Mesenchymal stem cell (in vitro differentiated cells and primary cell): ENCODE data around the gene COQ8A.

Experiments
- DNase-seq: peaks from one replicate; pipeline ENCODE4 v3.0.0-alpha.2; 2013
- H2AFZ ChIP-seq: one replicate; pipeline ENCODE4 v1.6.1; 2013; ENCODE audit warnings: low read depth, mild to moderate bottlenecking, control low read depth, inconsistent platforms, low read length, moderate library complexity
- H2AK5ac ChIP-seq: 2 replicates; pipeline ENCODE4 v1.6.1; 2013; ENCODE audit warnings: low read length, moderate library complexity, mild to moderate bottlenecking, inconsistent platforms; ENCODE audit not compliant: severe bottlenecking
- H2BK120ac ChIP-seq: one replicate; pipeline ENCODE4 v1.6.1; 2013; ENCODE audit warnings: low read depth, mild to moderate bottlenecking, inconsistent platforms, low read length, moderate library complexity
- H2BK12ac ChIP-seq, 2 experiments: one replicate each; pipeline ENCODE4 v1.6.1; 2013; ENCODE audit warnings: inconsistent platforms in 2 of 2, low read length in 2 of 2, mild to moderate bottlenecking in 2 of 2, moderate library complexity in 2 of 2, control low read depth in 1 of 2
- H2BK15ac ChIP-seq: one replicate; pipeline ENCODE4 v1.6.1; 2013; ENCODE audit warnings: mild to moderate bottlenecking, low read depth, inconsistent platforms; ENCODE audit not compliant: poor library complexity, severe bottlenecking
- H2BK5ac ChIP-seq: 2 replicates; pipeline ENCODE4 v1.6.1; 2013; ENCODE audit warnings: low read depth, mild to moderate bottlenecking, low read length, control low read depth, inconsistent platforms; ENCODE audit not compliant: poor library complexity, severe bottlenecking
- H3K14ac ChIP-seq, 2 experiments: one replicate each; pipeline ENCODE4 v1.6.1; 2013; ENCODE audit warnings: inconsistent platforms in 2 of 2, low read length in 2 of 2, control low read depth in 1 of 2, mild to moderate bottlenecking in 1 of 2, moderate library complexity in 1 of 2
- H3K18ac ChIP-seq, 2 experiments: one replicate each; pipeline ENCODE4 v1.6.1; 2013; ENCODE audit warnings: inconsistent platforms in 2 of 2, low read length in 2 of 2, control low read depth in 1 of 2, low read depth in 1 of 2, mild to moderate bottlenecking in 1 of 2
- H3K23ac ChIP-seq, 2 experiments: one replicate each; pipeline ENCODE4 v1.6.1; 2013; ENCODE audit warnings: inconsistent platforms in 2 of 2, low read length in 2 of 2, mild to moderate bottlenecking in 2 of 2, moderate library complexity in 2 of 2, control low read depth in 1 of 2
- H3K27ac ChIP-seq: 2 replicates; pipeline ENCODE4 v1.5.1; 2013; ENCODE audit warnings: mild to moderate bottlenecking, moderate library complexity, low read length, control low read depth, inconsistent platforms; ENCODE audit not compliant: poor library complexity, severe bottlenecking
- H3K27me3 ChIP-seq, 2 experiments: 2 replicates each; pipeline versions ENCODE4 v1.6.1 to v1.7.0; 2013; ENCODE audit warnings: low read length in 2 of 2, mild to moderate bottlenecking in 2 of 2, moderate library complexity in 2 of 2, control low read depth in 1 of 2, inconsistent platforms in 1 of 2; ENCODE audit not compliant: control insufficient read depth in 1 of 2, insufficient read depth in 1 of 2
- H3K36me3 ChIP-seq, 2 experiments: 2 replicates each; pipeline versions ENCODE4 v1.6.1 to v1.7.0; 2013; ENCODE audit warnings: low read length in 2 of 2, control low read depth in 1 of 2, inconsistent platforms in 1 of 2, low read depth in 1 of 2, mild to moderate bottlenecking in 1 of 2; ENCODE audit not compliant: insufficient read depth in 2 of 2, control insufficient read depth in 1 of 2
- H3K4ac ChIP-seq, 2 experiments: one replicate each; pipeline ENCODE4 v1.6.1; 2013; ENCODE audit warnings: inconsistent platforms in 2 of 2, low read length in 2 of 2, mild to moderate bottlenecking in 2 of 2, moderate library complexity in 2 of 2, control low read depth in 1 of 2, low read depth in 1 of 2
- H3K4me1 ChIP-seq: 2 replicates; pipeline ENCODE4 v1.6.1; 2013; ENCODE audit warnings: low read depth, low read length, control low read depth; ENCODE audit not compliant: control insufficient read depth, insufficient read depth
- H3K4me2 ChIP-seq: 2 replicates; pipeline ENCODE4 v1.6.1; 2013; ENCODE audit warnings: low read length, mild to moderate bottlenecking, inconsistent platforms; ENCODE audit not compliant: poor library complexity, severe bottlenecking
- H3K4me3 ChIP-seq, 2 experiments: 2 replicates each; pipeline versions ENCODE4 v1.5.1 to v1.7.0; 2013; ENCODE audit warnings: low read length in 2 of 2, mild to moderate bottlenecking in 2 of 2, control low read depth in 1 of 2, low read depth in 1 of 2; ENCODE audit not compliant: insufficient read depth in 1 of 2
- H3K79me1 ChIP-seq: replicated peaks from 2 replicates; pipeline ENCODE4 v1.6.1; 2013; ENCODE audit warnings: mild to moderate bottlenecking, control low read depth, low read length, inconsistent platforms; ENCODE audit not compliant: poor library complexity, severe bottlenecking
- H3K9ac ChIP-seq: 2 replicates; pipeline ENCODE4 v1.7.0; 2013; ENCODE audit warnings: mild to moderate bottlenecking, low read length, moderate library complexity
- H3K9me3 ChIP-seq: 2 replicates; pipeline ENCODE4 v1.7.0; 2013; ENCODE audit warnings: mild to moderate bottlenecking, low read length; ENCODE audit not compliant: control insufficient read depth
- H4K8ac ChIP-seq: one replicate; pipeline ENCODE4 v1.6.1; 2013; ENCODE audit warnings: inconsistent platforms, mild to moderate bottlenecking, low read length, moderate library complexity
- H4K91ac ChIP-seq: one replicate; pipeline ENCODE4 v1.6.1; 2013; ENCODE audit warnings: mild to moderate bottlenecking, low read length, inconsistent platforms
- WGBS: methylation state at CpG from one replicate; pipeline ENCODE4 v1.1.7; 2013; ENCODE audit warnings: mixed read lengths; 5-methylcytosine and 5-hydroxymethylcytosine counted together

The COQ8A gene

GRCh38 chr1:226943927-226944326 lies 3.8 kb downstream of the COQ8A start:
- no peak overlapping the region for H4K8ac ChIP-seq
- H2BK12ac ChIP-seq, result no peak overlapping the region
- no peak overlapping the region for H3K4me2 ChIP-seq
- no peak overlapping the region for H2BK120ac ChIP-seq
- H4K91ac ChIP-seq, result no peak overlapping the region
- DNase-seq, result no peak
- H3K23ac ChIP-seq, result peak overlapping the region in 1 of 2 experiments; percentile 11
- H3K27me3 ChIP-seq, result no peaks in the 10 kb centered on the region
- no peak overlapping the region for H3K4ac ChIP-seq
- H3K18ac ChIP-seq, result no peak overlapping the region
- H2AFZ ChIP-seq, result no peak overlapping the region
- 74% methylated on average over 2 of the region's 2 CpGs for WGBS
- H3K4me1 ChIP-seq, result peaks cover 10% of the 10 kb centered on the region
- no peaks in the 10 kb centered on the region for H3K9me3 ChIP-seq
- H3K9ac ChIP-seq, result no peak overlapping the region
- H2AK5ac ChIP-seq, result no peak overlapping the region
- H3K4me3 ChIP-seq, result no peak overlapping the region
- no peak overlapping the region for H2BK15ac ChIP-seq
- no peak overlapping the region for H2BK5ac ChIP-seq
- H3K36me3 ChIP-seq, result no peaks in the 10 kb centered on the region
- H3K79me1 ChIP-seq, result peaks cover 28% of the 10 kb centered on the region
- no peak overlapping the region for H3K27ac ChIP-seq
- no peak overlapping the region for H3K14ac ChIP-seq

GRCh38 chr1:226945106-226945857 lies 5.2 kb downstream of the COQ8A start:
- WGBS, result 79% methylated on average over 19 of the region's 19 CpGs
- H3K4me2 ChIP-seq, result no peak overlapping the region
- no peak for DNase-seq

GRCh38 chr1:226945858-226946245 lies 5.8 kb downstream of the COQ8A start:
- Histone ChIP-seq H2BK12ac (no peak overlapping the region), H3K9ac (no peak overlapping the region), H2BK5ac (no peak overlapping the region), H3K14ac (no peak overlapping the region), H2BK15ac (no peak overlapping the region), H3K27me3 (no peaks in the 10 kb centered on the region), H3K9me3 (no peaks in the 10 kb centered on the region), H2BK120ac (no peak overlapping the region), H3K18ac (no peak overlapping the region), H3K27ac (no peak overlapping the region), H4K8ac (no peak overlapping the region), H4K91ac (no peak overlapping the region), H3K4ac (no peak overlapping the region), H3K4me2 (no peak overlapping the region), H3K23ac (no peak overlapping the region), H3K79me1 (peaks cover 27% of the 10 kb centered on the region), H3K4me1 (peaks cover 7% of the 10 kb centered on the region), H2AK5ac (no peak overlapping the region), H3K36me3 (peaks cover 0 to under 1% of the 10 kb centered on the region in 2 experiments), H2AFZ (no peak overlapping the region), H3K4me3 (no peak overlapping the region)
- WGBS, result 87% methylated on average over 8 of the region's 8 CpGs
- DNase-seq, result no peak

More at GRCh38 chr1:226945106-226945857, 5.2 kb downstream of the COQ8A start:
- Histone ChIP-seq H3K9me3 (no peaks in the 10 kb centered on the region), H3K18ac (no peak overlapping the region), H2AK5ac (no peak overlapping the region), H2BK5ac (no peak overlapping the region), H3K36me3 (no peaks in the 10 kb centered on the region), H3K4me1 (peaks cover 10% of the 10 kb centered on the region), H3K4ac (no peak overlapping the region), H3K4me3 (no peak overlapping the region), H4K91ac (no peak overlapping the region), H3K14ac (no peak overlapping the region), H3K79me1 (peaks cover 31% of the 10 kb centered on the region), H3K27me3 (no peaks in the 10 kb centered on the region), H2BK15ac (no peak overlapping the region), H3K9ac (no peak overlapping the region), H2BK12ac (no peak overlapping the region), H2AFZ (no peak overlapping the region), H3K27ac (no peak overlapping the region), H2BK120ac (no peak overlapping the region), H3K23ac (no peak overlapping the region), H4K8ac (no peak overlapping the region)

- H3K23ac ChIP-seq, result no peak overlapping the region
- H3K9ac ChIP-seq, result no peak overlapping the region
- H2BK120ac ChIP-seq, result no peak overlapping the region
- no peak overlapping the region for H3K4me3 ChIP-seq
- H4K8ac ChIP-seq, result no peak overlapping the region
- no peak overlapping the region for H3K4me2 ChIP-seq
- no peaks in the 10 kb centered on the region for H3K27me3 ChIP-seq
- no peak overlapping the region for H2AFZ ChIP-seq
- no peak overlapping the region for H3K4ac ChIP-seq
- no peak overlapping the region for H3K18ac ChIP-seq
- WGBS, result 96% methylated on average over 9 of the region's 9 CpGs
- H3K36me3 ChIP-seq, result peaks cover 0 to 4% of the 10 kb centered on the region in 2 experiments
- no peak overlapping the region for H3K14ac ChIP-seq
- no peak overlapping the region for H2BK12ac ChIP-seq
- H2BK5ac ChIP-seq, result no peak overlapping the region
- H4K91ac ChIP-seq, result no peak overlapping the region
- no peak overlapping the region for H2AK5ac ChIP-seq
- no peaks in the 10 kb centered on the region for H3K9me3 ChIP-seq
- H2BK15ac ChIP-seq, result no peak overlapping the region
- H3K79me1 ChIP-seq, result peaks cover 25% of the 10 kb centered on the region
- DNase-seq, result no peak
- H3K27ac ChIP-seq, result no peak overlapping the region
- H3K4me1 ChIP-seq, result peaks cover 4% of the 10 kb centered on the region
Observed at GRCh38 chr1:226946285-226946684, 6.2 kb downstream of the COQ8A start.
